ENCODE data around the gene MVB12B.

- TF ChIP-seq, protein P1, sequence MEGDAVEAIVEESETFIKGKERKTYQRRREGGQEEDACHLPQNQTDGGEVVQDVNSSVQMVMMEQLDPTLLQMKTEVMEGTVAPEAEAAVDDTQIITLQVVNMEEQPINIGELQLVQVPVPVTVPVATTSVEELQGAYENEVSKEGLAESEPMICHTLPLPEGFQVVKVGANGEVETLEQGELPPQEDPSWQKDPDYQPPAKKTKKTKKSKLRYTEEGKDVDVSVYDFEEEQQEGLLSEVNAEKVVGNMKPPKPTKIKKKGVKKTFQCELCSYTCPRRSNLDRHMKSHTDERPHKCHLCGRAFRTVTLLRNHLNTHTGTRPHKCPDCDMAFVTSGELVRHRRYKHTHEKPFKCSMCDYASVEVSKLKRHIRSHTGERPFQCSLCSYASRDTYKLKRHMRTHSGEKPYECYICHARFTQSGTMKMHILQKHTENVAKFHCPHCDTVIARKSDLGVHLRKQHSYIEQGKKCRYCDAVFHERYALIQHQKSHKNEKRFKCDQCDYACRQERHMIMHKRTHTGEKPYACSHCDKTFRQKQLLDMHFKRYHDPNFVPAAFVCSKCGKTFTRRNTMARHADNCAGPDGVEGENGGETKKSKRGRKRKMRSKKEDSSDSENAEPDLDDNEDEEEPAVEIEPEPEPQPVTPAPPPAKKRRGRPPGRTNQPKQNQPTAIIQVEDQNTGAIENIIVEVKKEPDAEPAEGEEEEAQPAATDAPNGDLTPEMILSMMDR (conservative IDR thresholded peaks at IDR 0.05; ENCODE audit: low read length) = no peak; the same call in 1 of the 2 replicates
- no peak for TF ChIP-seq EZH2phosphoT487 (IDR thresholded peaks at IDR 0.05; ENCODE audit: borderline replicate concordance)
Observed at GRCh38 chr9:126448865-126449577, 122.4 kb downstream of the MVB12B start.

Measured in Loucy (cell line).